HL-60 (cell line): ENCODE measurements around the gene ZSCAN25.
"Not testable (repeated sequence)": the region's sequence is repeated elsewhere in the genome, so short reads cannot be mapped to it uniquely, and the experiment has no call there.

ENCODE experiments used
- CTCF ChIP-seq: IDR thresholded peaks from one replicate; pipeline ENCODE4 v1.5.1; 2011; ENCODE audit warnings: low read length, control low read depth, inconsistent platforms; ENCODE audit not compliant: insufficient read depth
- GABPA ChIP-seq: IDR thresholded peaks from 2 replicates; pipeline ENCODE4 v1.6.1; 2012; ENCODE audit warnings: low read depth
- POLR2AphosphoS5 ChIP-seq: IDR thresholded peaks from 2 replicates; pipeline ENCODE4 v1.6.1; 2012; ENCODE audit warnings: low read depth
- SPI1 ChIP-seq: IDR thresholded peaks from 2 replicates; pipeline ENCODE4 v1.6.1; 2012; ENCODE audit warnings: low read depth, mild to moderate bottlenecking, borderline replicate concordance
- TF ChIP-seq, protein P1 (sequence below): IDR thresholded peaks from 2 replicates; pipeline ENCODE4 v1.6.1; 2012; ENCODE audit warnings: low read depth; ENCODE audit not compliant: insufficient replicate concordance

DNA sequence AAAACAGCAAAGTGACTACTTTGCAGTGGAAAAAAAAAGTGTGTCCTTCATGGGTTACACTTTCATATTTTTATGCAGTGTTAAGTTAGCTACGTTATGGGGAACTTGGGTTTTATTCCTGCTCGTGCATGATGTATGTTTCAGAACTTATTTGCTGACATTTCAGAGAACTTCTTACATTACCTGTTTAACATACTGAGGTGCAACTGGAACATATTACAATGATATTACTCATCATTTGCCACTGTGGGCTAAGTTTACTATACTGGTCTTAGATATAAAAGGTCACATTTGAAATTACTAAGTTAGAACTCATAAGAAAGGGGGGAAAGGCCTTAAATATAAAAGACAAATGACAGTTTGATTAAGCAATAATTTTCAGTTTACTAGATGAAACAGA is 20.7 kb downstream of the ZSCAN25 start:
- not testable (repeated sequence) for TF ChIP-seq CTCF, SPI1, POLR2AphosphoS5, GABPA
- TF ChIP-seq, protein P1, sequence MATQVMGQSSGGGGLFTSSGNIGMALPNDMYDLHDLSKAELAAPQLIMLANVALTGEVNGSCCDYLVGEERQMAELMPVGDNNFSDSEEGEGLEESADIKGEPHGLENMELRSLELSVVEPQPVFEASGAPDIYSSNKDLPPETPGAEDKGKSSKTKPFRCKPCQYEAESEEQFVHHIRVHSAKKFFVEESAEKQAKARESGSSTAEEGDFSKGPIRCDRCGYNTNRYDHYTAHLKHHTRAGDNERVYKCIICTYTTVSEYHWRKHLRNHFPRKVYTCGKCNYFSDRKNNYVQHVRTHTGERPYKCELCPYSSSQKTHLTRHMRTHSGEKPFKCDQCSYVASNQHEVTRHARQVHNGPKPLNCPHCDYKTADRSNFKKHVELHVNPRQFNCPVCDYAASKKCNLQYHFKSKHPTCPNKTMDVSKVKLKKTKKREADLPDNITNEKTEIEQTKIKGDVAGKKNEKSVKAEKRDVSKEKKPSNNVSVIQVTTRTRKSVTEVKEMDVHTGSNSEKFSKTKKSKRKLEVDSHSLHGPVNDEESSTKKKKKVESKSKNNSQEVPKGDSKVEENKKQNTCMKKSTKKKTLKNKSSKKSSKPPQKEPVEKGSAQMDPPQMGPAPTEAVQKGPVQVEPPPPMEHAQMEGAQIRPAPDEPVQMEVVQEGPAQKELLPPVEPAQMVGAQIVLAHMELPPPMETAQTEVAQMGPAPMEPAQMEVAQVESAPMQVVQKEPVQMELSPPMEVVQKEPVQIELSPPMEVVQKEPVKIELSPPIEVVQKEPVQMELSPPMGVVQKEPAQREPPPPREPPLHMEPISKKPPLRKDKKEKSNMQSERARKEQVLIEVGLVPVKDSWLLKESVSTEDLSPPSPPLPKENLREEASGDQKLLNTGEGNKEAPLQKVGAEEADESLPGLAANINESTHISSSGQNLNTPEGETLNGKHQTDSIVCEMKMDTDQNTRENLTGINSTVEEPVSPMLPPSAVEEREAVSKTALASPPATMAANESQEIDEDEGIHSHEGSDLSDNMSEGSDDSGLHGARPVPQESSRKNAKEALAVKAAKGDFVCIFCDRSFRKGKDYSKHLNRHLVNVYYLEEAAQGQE: not testable (repeated sequence)
